K562 (cell line): ENCODE data around the gene SLC26A11. TPM values are rescaled to one million over a fixed set of nuclear protein-coding genes. Genes with fewer than 3 reads are reported as not detected.
"Not testable (repeated sequence)": the region's sequence is repeated elsewhere in the genome, so short reads cannot be mapped to it uniquely, and the experiment has no call there.

Source experiments
- ATAC-seq: fragments of 200-7000 bp; cut with Tn5 transposase; 3 replicates; pipeline ENCODE4 v1.9.1; 2020; ENCODE audit warnings: moderate library complexity
- BruUV-seq: library from RNA; stranded (reverse); fragments of 400-500 nt; replicated peaks from 2 replicates; lab custom pipeline; 2021; lab: Mats Ljungman, UMichigan
- CTCF ChIA-PET: fragments of 300-600 bp; formaldehyde crosslinking; extraction: SDS; loops from one replicate; lab custom pipeline; 2021; ENCODE audit warnings: low intra/inter-chr PET ratio; lab: Yijun Ruan, JAX
- POLR2A ChIA-PET: fragments of 300-600, 350-650 bp; sonication (Branson Sonifier 250); formaldehyde crosslinking; extraction: SDS; loops from one replicate; lab custom pipeline; 2021; ENCODE audit warnings: antibody characterized with exemption, inconsistent platforms; lab: Yijun Ruan, JAX
- DNase-seq, 4 experiments: peaks; one replicate each; pipeline versions ENCODE4 v3.0.0 to v3.0.0-alpha.2; 2011 to 2018; ENCODE audit warnings: low spot score in 3 of 4, mixed read lengths in 3 of 4; ENCODE audit errors: extremely low read depth in 1 of 4
- FAIRE-seq: peaks from 2 replicates; lab custom pipeline; 2011; peaks lifted over from hg19 to GRCh38; lab: Jason Lieb, UNC
- H2AFZ ChIP-seq: 2 replicates; pipeline ENCODE4 v1.6.0; 2011; ENCODE audit warnings: low read depth, low read length, control low read depth, inconsistent platforms
- H3K27ac ChIP-seq: fragments of 200-600 bp; 3 replicates; pipeline ENCODE4 v1.8.0; 2011; ENCODE audit warnings: low read depth, mild to moderate bottlenecking, control low read depth, inconsistent platforms, low read length, moderate library complexity, mixed read lengths; ENCODE audit errors: extremely low read depth
- H3K27me3 ChIP-seq, 2 experiments: fragments of 300-600 bp in 1 of 2; 2 replicates in 1 of 2; 3 replicates in 1 of 2; pipeline versions ENCODE4 v1.6.0 to v1.8.0; 2011; ENCODE audit warnings: inconsistent platforms in 2 of 2, low read length in 2 of 2, mild to moderate bottlenecking in 1 of 2, mixed read lengths in 1 of 2, moderate library complexity in 1 of 2; ENCODE audit not compliant: control insufficient read depth in 2 of 2, insufficient read depth in 2 of 2
- H3K36me3 ChIP-seq: fragments of 300-600 bp; 3 replicates; pipeline ENCODE4 v1.8.0; 2011; ENCODE audit warnings: mild to moderate bottlenecking, low read length, inconsistent platforms; ENCODE audit not compliant: control insufficient read depth, insufficient read depth
- H3K4me1 ChIP-seq, 2 experiments: fragments of 200-600 bp in 1 of 2; replicated peaks in 1 of 2; 2 replicates in 1 of 2; 3 replicates in 1 of 2; pipeline versions ENCODE4 v1.5.1 to v1.8.0; 2011; ENCODE audit warnings: inconsistent platforms in 2 of 2, low read length in 2 of 2, mild to moderate bottlenecking in 1 of 2, mixed read lengths in 1 of 2, moderate library complexity in 1 of 2; ENCODE audit not compliant: control insufficient read depth in 2 of 2, insufficient read depth in 2 of 2
- H3K4me2 ChIP-seq: 2 replicates; pipeline ENCODE4 v1.6.1; 2011; ENCODE audit warnings: low read length, control low read depth, inconsistent platforms, mixed read lengths; ENCODE audit not compliant: insufficient read depth
- H3K4me3 ChIP-seq: fragments of 200-600 bp; sonication (generic), shearing (Covaris generic); 2 replicates; pipeline ENCODE4 v1.5.1; 2016; ENCODE audit warnings: control low read depth, inconsistent platforms
- H3K79me2 ChIP-seq: fragments of 200-600 bp; 3 replicates; pipeline ENCODE4 v1.8.0; 2011; ENCODE audit warnings: low read length, inconsistent platforms; ENCODE audit not compliant: control insufficient read depth, insufficient read depth
- H3K9ac ChIP-seq, 2 experiments: 2 replicates each; pipeline versions ENCODE4 v1.6.0 to v1.6.1; 2011; ENCODE audit warnings: low read depth in 2 of 2, low read length in 2 of 2, control low read depth in 1 of 2, inconsistent platforms in 1 of 2, mild to moderate bottlenecking in 1 of 2, mixed read lengths in 1 of 2; ENCODE audit not compliant: insufficient read depth in 1 of 2
- H3K9me1 ChIP-seq: one replicate; pipeline ENCODE4 v1.6.0; 2011; ENCODE audit warnings: inconsistent platforms, mild to moderate bottlenecking, low read length, moderate library complexity; ENCODE audit not compliant: control insufficient read depth, insufficient read depth
- H3K9me3 ChIP-seq: replicated peaks from 2 replicates; pipeline ENCODE4 v1.5.1; 2011; ENCODE audit warnings: low read depth, low read length, inconsistent platforms; ENCODE audit not compliant: control insufficient read depth, insufficient read depth
- H4K20me1 ChIP-seq: replicated peaks from 2 replicates; pipeline ENCODE4 v1.6.1; 2011; ENCODE audit warnings: low read length, inconsistent platforms, mixed read lengths; ENCODE audit not compliant: control insufficient read depth, insufficient read depth
- ARID2 ChIP-seq: fragments of 450-650 bp; IDR thresholded peaks from 2 replicates; pipeline ENCODE4 v1.6.1; 2017; ENCODE audit warnings: antibody characterized with exemption, mild to moderate bottlenecking
- CSDE1 ChIP-seq, 2 experiments: fragments of 450-650 bp; IDR thresholded peaks; 2 replicates each; pipeline ENCODE4 v1.6.1; 2016; ENCODE audit warnings: mild to moderate bottlenecking in 1 of 2
- ESRRB ChIP-seq: fragments of 250-450 bp; sonication (Bioruptor Pico); IDR thresholded peaks from 2 replicates; pipeline ENCODE4 v1.5.0; 2020; ENCODE audit warnings: mild to moderate bottlenecking, moderate library complexity, borderline replicate concordance
- HNRNPUL1 ChIP-seq: fragments of 200-400 bp; formaldehyde crosslinking; IDR thresholded peaks from 2 replicates; pipeline ENCODE4 v1.6.1; 2017; ENCODE audit warnings: low read length
- MCM3 ChIP-seq: fragments of 450-650 bp; IDR thresholded peaks from 2 replicates; pipeline ENCODE4 v1.6.1; 2016
- MCM5 ChIP-seq: fragments of 450-650 bp; IDR thresholded peaks from 2 replicates; pipeline ENCODE4 v1.6.1; 2016; ENCODE audit warnings: low read depth
- MECOM ChIP-seq: fragments of 250-450 bp; sonication (Bioruptor Pico); IDR thresholded peaks from 2 replicates; pipeline ENCODE4 v1.8.0; 2022; ENCODE audit warnings: inconsistent platforms
- MIER1 ChIP-seq: fragments of 450-650 bp; IDR thresholded peaks from 2 replicates; pipeline ENCODE4 v1.6.1; 2016; ENCODE audit warnings: antibody characterized with exemption, mild to moderate bottlenecking, low read depth
- MYNN ChIP-seq, 2 experiments: sonication (generic); formaldehyde crosslinking in 1 of 2; IDR thresholded peaks; 2 replicates each; pipeline versions ENCODE4 v1.5.0 to v1.6.1; 2016 to 2020; ENCODE audit warnings: antibody characterized with exemption in 1 of 2, missing genetic modification reagents in 1 of 2
- PHB ChIP-seq: fragments of 250-450 bp; sonication (Bioruptor Pico); IDR thresholded peaks from 2 replicates; pipeline ENCODE4 v1.5.0; 2021
- SMAD2 ChIP-seq: fragments of 150-350 bp; IDR thresholded peaks from 2 replicates; pipeline ENCODE4 v1.6.1; 2014; ENCODE audit warnings: low read depth, mild to moderate bottlenecking, low read length
- SRSF1 ChIP-seq: fragments of 200-400 bp; formaldehyde crosslinking; IDR thresholded peaks from 2 replicates; pipeline ENCODE4 v1.6.1; 2017; ENCODE audit warnings: mild to moderate bottlenecking, low read depth, low read length, moderate library complexity
- ZC3H8 ChIP-seq: fragments of 450-650 bp; IDR thresholded peaks from 2 replicates; pipeline ENCODE4 v1.6.1; 2017
- ZNF277 ChIP-seq: fragments of 250-450 bp; sonication (Bioruptor Pico); IDR thresholded peaks from 2 replicates; pipeline ENCODE4 v1.8.0; 2022; ENCODE audit warnings: inconsistent platforms, mild to moderate bottlenecking, moderate library complexity, borderline replicate concordance
- ZNF311 ChIP-seq: fragments of 250-450 bp; sonication (Bioruptor Pico); IDR thresholded peaks from 2 replicates; pipeline ENCODE4 v1.4.0; 2020; ENCODE audit warnings: mild to moderate bottlenecking, moderate library complexity
- ZNF695 ChIP-seq: fragments of 450-650 bp; formaldehyde crosslinking; IDR thresholded peaks from 2 replicates; pipeline ENCODE4 v1.4.0; 2020; ENCODE audit warnings: mild to moderate bottlenecking, moderate library complexity
- WGBS: fragments of 100-300 bp; shearing (Covaris generic); methylation state at CpG from one replicate; pipeline ENCODE4 v1.1.6; 2016; ENCODE audit warnings: low coverage, mixed read lengths; ENCODE audit not compliant: insufficient coverage; ENCODE audit errors: missing lambda C conversion rate; 5-methylcytosine and 5-hydroxymethylcytosine counted together
- in situ Hi-C: fragments of 300-500 bp; cut with MboI; formaldehyde crosslinking; loops from 4 replicates; pipeline ENCODE4 v1.15.0; 2018; ENCODE audit warnings: inconsistent platforms, mixed read lengths
- intact Hi-C: fragments of 100-400 bp; cut with micrococcal nuclease; formaldehyde crosslinking; loops from 2 replicates; pipeline ENCODE4 v1.14.2; 2022
- polyA plus RNA-seq, 8 experiments: library from polyadenylated mRNA; depleted of rRNA in 4 of 8; stranded (reverse) in 5 of 8; unstranded in 3 of 8; fragments of >200 nt; fragmentation: Nextera tagmentation in 2 of 8; fragmentation: Illumina TruSeq in 1 of 8; extraction: Ambion mirVana in 2 of 8; extraction: Trizol in 1 of 8; gene quantifications; 2 replicates each; pipeline versions ENCODE4 v1.2.1 to v1.2.3, GENCODE V29; 2011 to 2014; ENCODE audit warnings: inconsistent platforms in 1 of 8, missing spikeins in 1 of 8
- total RNA-seq, 7 experiments: library from RNA; depleted of rRNA in 6 of 7; stranded (reverse); fragments of >200 nt in 6 of 7; fragmentation: Illumina TruSeq in 2 of 7; extraction: Trizol in 2 of 7; gene quantifications; 2 replicates each; pipeline versions ENCODE4 v1.2.1 to v1.2.3, GENCODE V29; 2011 to 2021; ENCODE audit warnings: low replicate concordance in 1 of 7
- TF ChIP-seq, protein P1 (sequence below): sonication (generic); IDR thresholded peaks from 2 replicates; pipeline ENCODE4 v1.6.1; 2016

SLC26A11 gene
- total and polyA plus RNA-seq, 9 of the 15 experiments (the other 6 are each of a cell fraction or from before 2014, with no cell fraction given), result 0.06 to 3.1 (median 1.2) TPM; not detected in 1

DNA sequence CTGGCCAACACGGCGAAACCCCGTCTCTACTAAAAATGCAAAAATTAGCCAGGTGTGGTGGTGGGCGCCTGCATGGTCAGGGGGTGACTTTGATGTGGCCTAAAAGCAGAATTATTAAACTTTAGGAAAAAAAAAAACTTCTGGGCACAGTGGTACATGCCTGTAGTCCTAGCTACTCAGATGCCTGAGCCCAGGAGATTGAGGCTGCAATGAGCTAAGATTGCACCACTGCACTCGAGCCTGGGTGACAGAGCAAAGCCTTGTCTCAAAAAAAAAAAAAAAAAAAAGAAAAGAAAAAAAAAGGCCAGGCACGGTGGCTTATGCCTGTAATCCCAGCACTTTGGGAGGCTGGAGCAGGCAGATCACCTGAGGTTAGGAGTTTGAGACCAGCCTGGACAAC is 20.9 kb upstream of the SLC26A11 start:
- H3K9me1 ChIP-seq, H4K20me1 ChIP-seq, FAIRE-seq, CTCF ChIA-PET, H3K9ac ChIP-seq, H3K9me3 ChIP-seq, BruUV-seq, H3K79me2 ChIP-seq, H2AFZ ChIP-seq, DNase-seq, H3K27ac ChIP-seq, H3K36me3 ChIP-seq, ATAC-seq, H3K4me3 ChIP-seq, H3K4me2 ChIP-seq: not testable (repeated sequence)
- in situ Hi-C loops (loop anchor here (10.0 kb wide), 1 partner anchor 786 kb away; no protein-coding TSS in a partner anchor), intact Hi-C loops (loop anchor here (5.0 kb wide), 1 partner anchor 213 kb away; no protein-coding TSS in a partner anchor)
- POLR2A ChIA-PET, result interaction anchor here (1.6 kb wide), 1 partner anchor 10 kb away, joined by 5 read pairs; no protein-coding TSS in a partner anchor
- 56% methylated on average over 5 of the region's 6 CpGs for WGBS
- H3K4me1 ChIP-seq, result peaks cover 0 to 23% of the 10 kb centered on the region in 2 experiments; a peak in 2 of 5 replicates
- H3K27me3 ChIP-seq, result peaks cover 4 to 17% of the 10 kb centered on the region in 2 experiments; a peak in 4 of 5 replicates

DNA sequence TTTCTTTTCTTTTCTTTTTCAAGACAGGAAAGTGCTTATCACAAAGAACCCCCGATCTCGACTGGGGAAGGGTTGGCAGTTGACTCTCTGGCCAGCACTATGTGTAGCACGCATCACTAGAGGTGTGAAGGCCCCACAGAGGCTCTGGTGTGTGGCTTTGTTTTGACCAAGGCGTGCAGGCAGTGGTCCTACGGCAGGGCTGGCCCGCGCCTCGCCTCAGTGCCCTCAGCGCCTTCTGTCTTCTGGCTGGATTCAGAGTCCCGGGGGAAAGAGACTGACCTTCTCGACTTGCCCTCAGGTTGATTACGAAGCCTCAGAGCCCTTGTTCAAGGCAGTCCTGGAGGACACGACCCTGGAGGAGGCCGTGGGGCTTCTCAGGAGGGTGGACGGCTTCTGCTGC is 18.8 kb upstream of the SLC26A11 start:
- H3K9me1 ChIP-seq, result no peaks in the 10 kb centered on the region
- CTCF ChIA-PET, result no interaction called here
- no peak for ATAC-seq
- H3K27me3 ChIP-seq, result no peaks in the 10 kb centered on the region
- H3K27ac ChIP-seq, result no peak overlapping the region
- no peak overlapping the region for H3K9ac ChIP-seq
- H3K4me2 ChIP-seq, result no peak overlapping the region
- 56% methylated on average over 14 of the region's 15 CpGs for WGBS
- in situ Hi-C loops, result loop anchor here (5.0 kb wide), 1 partner anchor 151 kb away; no protein-coding TSS in a partner anchor
- intact Hi-C loops, result no loop called here
- no TSS peak for BruUV-seq
- peaks cover 0 to 21% of the 10 kb centered on the region in 2 experiments; a peak in 2 of 5 replicates for H3K4me1 ChIP-seq
- H3K4me3 ChIP-seq, result no peak overlapping the region
- no peaks in the 10 kb centered on the region for H3K36me3 ChIP-seq
- H3K9me3 ChIP-seq, result no peaks in the 10 kb centered on the region
- no peaks in the 10 kb centered on the region for H3K79me2 ChIP-seq
- H2AFZ ChIP-seq, result no peak overlapping the region
- H4K20me1 ChIP-seq, result no peaks in the 10 kb centered on the region
- TF ChIP-seq HNRNPUL1, result no peak
- TF ChIP-seq ARID2, result no peak
- no peak for TF ChIP-seq ZC3H8
- TF ChIP-seq SRSF1, result no peak
- no peak for TF ChIP-seq MCM5
- TF ChIP-seq MECOM (CRISPR knock-in tag), result no peak
- TF ChIP-seq MYNN (IDR thresholded peaks at IDR 0.05), result no peak
- TF ChIP-seq MYNN (CRISPR knock-in tag; IDR thresholded peaks at IDR 0.05), result no peak
- no peak for TF ChIP-seq CSDE1 (IDR thresholded peaks at IDR 0.05)
- TF ChIP-seq ESRRB (CRISPR knock-in tag), result no peak
- no peak for TF ChIP-seq MIER1
- TF ChIP-seq PHB (CRISPR knock-in tag), result no peak
- TF ChIP-seq ZNF695 (CRISPR knock-in tag), result no peak
- TF ChIP-seq ZNF277 (CRISPR knock-in tag), result no peak
- no peak for TF ChIP-seq MCM3
- TF ChIP-seq SMAD2, result no peak
- TF ChIP-seq, protein P1, sequence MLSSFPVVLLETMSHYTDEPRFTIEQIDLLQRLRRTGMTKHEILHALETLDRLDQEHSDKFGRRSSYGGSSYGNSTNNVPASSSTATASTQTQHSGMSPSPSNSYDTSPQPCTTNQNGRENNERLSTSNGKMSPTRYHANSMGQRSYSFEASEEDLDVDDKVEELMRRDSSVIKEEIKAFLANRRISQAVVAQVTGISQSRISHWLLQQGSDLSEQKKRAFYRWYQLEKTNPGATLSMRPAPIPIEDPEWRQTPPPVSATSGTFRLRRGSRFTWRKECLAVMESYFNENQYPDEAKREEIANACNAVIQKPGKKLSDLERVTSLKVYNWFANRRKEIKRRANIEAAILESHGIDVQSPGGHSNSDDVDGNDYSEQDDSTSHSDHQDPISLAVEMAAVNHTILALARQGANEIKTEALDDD, result no peak
- no peak for TF ChIP-seq ZNF311
- TF ChIP-seq, all 486 proteins: peak for 0
- POLR2A ChIA-PET, result no interaction called here
- no peak for DNase-seq
- no peak for FAIRE-seq
